ENCODE measurements around the gene STXBP6.

The STXBP6 gene

DNA sequence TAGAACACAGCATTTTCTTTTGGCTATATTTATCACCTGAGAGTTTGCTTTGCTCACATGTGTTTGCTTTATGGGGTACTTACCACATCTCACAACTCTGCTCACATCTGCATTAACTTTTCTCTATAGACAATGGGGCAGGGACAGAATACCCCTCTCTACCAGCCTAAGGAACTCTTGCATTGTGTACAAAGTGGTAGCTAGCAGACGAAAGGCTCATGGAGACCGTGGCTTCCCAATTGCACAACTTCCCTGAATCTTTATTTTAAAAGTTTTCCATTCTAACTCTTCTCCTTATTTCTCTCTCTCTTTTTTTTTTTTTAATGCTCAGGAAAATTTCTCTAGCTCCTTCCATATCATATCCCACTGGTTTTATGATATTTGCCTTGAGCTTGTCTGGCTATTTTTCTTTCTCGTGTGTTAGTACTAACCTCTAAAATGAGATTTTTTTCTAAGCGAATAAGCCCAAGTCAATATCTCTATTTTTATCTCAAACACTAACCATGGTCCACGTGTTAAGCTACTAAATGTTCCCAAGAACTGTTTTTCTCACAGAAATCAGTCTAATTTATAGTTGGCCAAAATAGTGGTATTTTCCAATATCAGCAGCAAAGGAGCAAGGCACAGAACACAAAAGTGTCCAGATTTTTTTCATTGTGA, 155.2 kb downstream of the STXBP6 start:
- H4K5ac ChIP-seq (ENCODE audit: low read length), result no peak overlapping the region
- no peak overlapping the region for H3K27ac ChIP-seq (ENCODE audit: low read depth, low read length)
- no peaks in the 10 kb centered on the region for H3K36me3 ChIP-seq (ENCODE audit: control insufficient read depth, insufficient read depth, low read length)
- H3K27me3 ChIP-seq (ENCODE audit: insufficient read depth, low read length, poor library complexity), result no peaks in the 10 kb centered on the region
- no peaks in the 10 kb centered on the region for H3K79me1 ChIP-seq (ENCODE audit: low read length)
- no peak overlapping the region for H2BK15ac ChIP-seq (replicated peaks; ENCODE audit: low read depth)
- H2BK5ac ChIP-seq (ENCODE audit: low read length), result no peak overlapping the region
- H3K56ac ChIP-seq (ENCODE audit: low read length), result no peak overlapping the region
- no peak overlapping the region for H3K4me2 ChIP-seq (ENCODE audit: low read length)
- no peak overlapping the region for H2BK120ac ChIP-seq (ENCODE audit: low read depth, low read length)
- no peak overlapping the region for H3K4ac ChIP-seq (ENCODE audit: low read depth, low read length)
- H2AK5ac ChIP-seq (ENCODE audit: low read length), result no peak overlapping the region
- H3K9ac ChIP-seq (ENCODE audit: low read length), result no peak overlapping the region
- no peak for DNase-seq
- H3K4me3 ChIP-seq (ENCODE audit: low read length), result no peak overlapping the region
- no peaks in the 10 kb centered on the region for H3K4me1 ChIP-seq (ENCODE audit: control insufficient read depth, low read depth, low read length)
- H4K8ac ChIP-seq (ENCODE audit: low read depth, low read length), result no peak overlapping the region
- H3K18ac ChIP-seq (ENCODE audit: low read length), result no peak overlapping the region
- no peak overlapping the region for H3K23ac ChIP-seq (ENCODE audit: low read length)
- no CpG with 5 or more reads among the region's 5 CpGs for WGBS (ENCODE audit: extremely low coverage, insufficient coverage, low lambda C conversion rate)
- H3K79me2 ChIP-seq (ENCODE audit: control insufficient read depth, insufficient read depth, low read length), result no peaks in the 10 kb centered on the region

DNA sequence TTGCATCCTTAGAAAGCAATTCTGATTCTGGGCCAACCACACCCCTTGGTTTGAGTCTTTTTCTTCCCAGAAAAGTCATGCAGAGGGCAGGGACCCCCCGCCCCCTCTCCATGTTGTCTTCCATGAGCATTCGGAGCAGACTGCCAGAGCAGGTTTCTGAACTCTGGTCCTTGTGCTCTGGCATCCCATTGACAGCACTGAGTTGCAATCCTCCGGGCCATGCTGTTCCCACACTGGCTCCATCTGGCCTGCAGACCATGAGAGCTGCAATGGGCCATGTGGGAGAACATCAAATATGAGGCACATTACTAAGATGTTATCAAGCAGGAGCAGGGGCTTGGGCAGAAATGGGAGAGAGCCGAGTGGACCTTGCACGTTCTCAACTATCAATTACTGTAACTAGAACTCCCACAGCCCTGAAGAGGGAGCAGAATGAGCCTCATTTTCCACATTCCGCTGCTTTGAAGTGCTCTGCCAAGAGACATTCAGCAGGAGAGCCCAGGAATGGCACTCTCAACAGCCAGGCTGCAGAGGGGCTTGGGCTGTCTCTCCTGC, 157.4 kb downstream of the STXBP6 start:
- no CpG with 5 or more reads among the region's 6 CpGs for WGBS (ENCODE audit: extremely low coverage, insufficient coverage, low lambda C conversion rate)
- H3K23ac ChIP-seq (ENCODE audit: low read length), result no peak overlapping the region
- no peaks in the 10 kb centered on the region for H3K36me3 ChIP-seq (ENCODE audit: control insufficient read depth, insufficient read depth, low read length)
- H3K79me2 ChIP-seq (ENCODE audit: control insufficient read depth, insufficient read depth, low read length), result no peaks in the 10 kb centered on the region
- H3K4me1 ChIP-seq (ENCODE audit: control insufficient read depth, low read depth, low read length), result no peaks in the 10 kb centered on the region
- H3K4me3 ChIP-seq (ENCODE audit: low read length), result no peak overlapping the region
- H3K9ac ChIP-seq (ENCODE audit: low read length), result no peak overlapping the region
- H3K27me3 ChIP-seq (ENCODE audit: insufficient read depth, low read length, poor library complexity), result no peaks in the 10 kb centered on the region
- no peak overlapping the region for H2BK5ac ChIP-seq (ENCODE audit: low read length)
- no peak overlapping the region for H3K18ac ChIP-seq (ENCODE audit: low read length)
- H2BK120ac ChIP-seq (ENCODE audit: low read depth, low read length), result no peak overlapping the region
- no peak overlapping the region for H4K5ac ChIP-seq (ENCODE audit: low read length)
- H3K79me1 ChIP-seq (ENCODE audit: low read length), result no peaks in the 10 kb centered on the region
- no peak for DNase-seq
- H2BK15ac ChIP-seq (replicated peaks; ENCODE audit: low read depth), result no peak overlapping the region
- H3K4me2 ChIP-seq (ENCODE audit: low read length), result no peak overlapping the region
- no peak overlapping the region for H3K56ac ChIP-seq (ENCODE audit: low read length)
- no peak overlapping the region for H2AK5ac ChIP-seq (ENCODE audit: low read length)
- no peak overlapping the region for H3K27ac ChIP-seq (ENCODE audit: low read depth, low read length)
- no peak overlapping the region for H4K8ac ChIP-seq (ENCODE audit: low read depth, low read length)
- no peak overlapping the region for H3K4ac ChIP-seq (ENCODE audit: low read depth, low read length)

DNA sequence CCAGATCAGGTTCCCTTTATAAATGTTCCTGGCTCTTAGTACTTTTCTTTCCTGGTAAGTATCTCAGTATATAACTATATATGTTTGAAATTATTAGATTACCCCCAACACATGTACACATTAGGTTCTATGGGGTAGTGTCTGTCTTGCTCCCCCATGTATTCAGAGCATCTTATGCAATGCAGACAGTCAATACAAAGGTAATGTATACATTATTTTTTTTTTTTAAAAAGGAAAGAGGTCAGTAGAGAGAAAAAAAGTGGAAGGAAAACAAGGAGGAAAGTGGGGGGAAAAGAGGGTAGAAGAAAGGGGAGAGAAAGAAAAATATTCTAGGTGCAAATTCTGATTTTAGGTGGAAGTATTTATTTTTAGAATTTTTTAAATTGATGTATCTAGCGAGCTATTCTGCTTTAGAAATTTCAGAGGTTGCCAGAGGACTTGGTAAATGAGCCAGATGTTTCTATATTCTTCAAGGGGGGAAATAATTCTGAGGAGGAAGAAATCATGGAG, 157.9 kb downstream of the STXBP6 start:
- DNase-seq, result no peak
- Histone ChIP-seq H3K4me2 (ENCODE audit: low read length) (no peak overlapping the region), H2BK15ac (replicated peaks; ENCODE audit: low read depth) (no peak overlapping the region), H2AK5ac (ENCODE audit: low read length) (no peak overlapping the region), H3K4ac (ENCODE audit: low read depth, low read length) (no peak overlapping the region), H3K18ac (ENCODE audit: low read length) (no peak overlapping the region), H3K9ac (ENCODE audit: low read length) (no peak overlapping the region), H3K4me1 (ENCODE audit: control insufficient read depth, low read depth, low read length) (no peaks in the 10 kb centered on the region), H2BK120ac (ENCODE audit: low read depth, low read length) (no peak overlapping the region), H3K79me2 (ENCODE audit: control insufficient read depth, insufficient read depth, low read length) (no peaks in the 10 kb centered on the region), H3K27ac (ENCODE audit: low read depth, low read length) (no peak overlapping the region), H3K23ac (ENCODE audit: low read length) (no peak overlapping the region), H3K4me3 (ENCODE audit: low read length) (no peak overlapping the region), H3K36me3 (ENCODE audit: control insufficient read depth, insufficient read depth, low read length) (no peaks in the 10 kb centered on the region), H4K5ac (ENCODE audit: low read length) (no peak overlapping the region), H3K27me3 (ENCODE audit: insufficient read depth, low read length, poor library complexity) (no peaks in the 10 kb centered on the region), H2BK5ac (ENCODE audit: low read length) (no peak overlapping the region), H3K56ac (ENCODE audit: low read length) (no peak overlapping the region), H4K8ac (ENCODE audit: low read depth, low read length) (no peak overlapping the region), H3K79me1 (ENCODE audit: low read length) (no peaks in the 10 kb centered on the region)
- WGBS (ENCODE audit: extremely low coverage, insufficient coverage, low lambda C conversion rate), result 100% methylated on average over 1 of the region's 1 CpG

DNA sequence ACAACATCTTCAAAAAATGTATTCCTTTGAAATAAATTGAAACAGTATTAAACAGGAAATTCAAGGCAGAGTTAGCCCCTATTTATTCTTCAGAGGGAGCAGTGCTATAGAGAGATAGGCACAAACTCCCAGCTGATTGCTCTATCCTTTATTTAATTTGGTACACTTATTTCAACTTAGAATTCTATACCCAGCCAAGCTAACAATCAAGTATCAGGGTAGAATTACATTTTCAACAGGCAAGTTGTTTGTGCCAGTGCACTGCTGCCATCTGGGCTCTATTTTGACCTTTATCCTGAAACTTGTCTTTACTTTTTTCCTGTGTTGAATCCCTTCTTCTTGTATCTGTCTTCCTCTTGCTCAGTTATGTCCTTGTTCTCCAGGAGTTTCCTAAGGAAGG, 159.2 kb downstream of the STXBP6 start:
- H2AK5ac ChIP-seq (ENCODE audit: low read length), result no peak overlapping the region
- no peak overlapping the region for H3K4me3 ChIP-seq (ENCODE audit: low read length)
- H3K56ac ChIP-seq (ENCODE audit: low read length), result no peak overlapping the region
- no peak overlapping the region for H3K18ac ChIP-seq (ENCODE audit: low read length)
- no peak overlapping the region for H4K5ac ChIP-seq (ENCODE audit: low read length)
- H3K27me3 ChIP-seq (ENCODE audit: insufficient read depth, low read length, poor library complexity), result no peaks in the 10 kb centered on the region
- H3K79me2 ChIP-seq (ENCODE audit: control insufficient read depth, insufficient read depth, low read length), result no peaks in the 10 kb centered on the region
- DNase-seq, result no peak
- no peak overlapping the region for H2BK5ac ChIP-seq (ENCODE audit: low read length)
- no peaks in the 10 kb centered on the region for H3K36me3 ChIP-seq (ENCODE audit: control insufficient read depth, insufficient read depth, low read length)
- no peaks in the 10 kb centered on the region for H3K4me1 ChIP-seq (ENCODE audit: control insufficient read depth, low read depth, low read length)
- H3K9ac ChIP-seq (ENCODE audit: low read length), result no peak overlapping the region
- H3K79me1 ChIP-seq (ENCODE audit: low read length), result no peaks in the 10 kb centered on the region
- H2BK120ac ChIP-seq (ENCODE audit: low read depth, low read length), result no peak overlapping the region
- no peak overlapping the region for H3K4ac ChIP-seq (ENCODE audit: low read depth, low read length)
- H3K4me2 ChIP-seq (ENCODE audit: low read length), result no peak overlapping the region
- no peak overlapping the region for H3K27ac ChIP-seq (ENCODE audit: low read depth, low read length)
- no peak overlapping the region for H4K8ac ChIP-seq (ENCODE audit: low read depth, low read length)
- no peak overlapping the region for H3K23ac ChIP-seq (ENCODE audit: low read length)
- H2BK15ac ChIP-seq (replicated peaks; ENCODE audit: low read depth), result no peak overlapping the region

DNA sequence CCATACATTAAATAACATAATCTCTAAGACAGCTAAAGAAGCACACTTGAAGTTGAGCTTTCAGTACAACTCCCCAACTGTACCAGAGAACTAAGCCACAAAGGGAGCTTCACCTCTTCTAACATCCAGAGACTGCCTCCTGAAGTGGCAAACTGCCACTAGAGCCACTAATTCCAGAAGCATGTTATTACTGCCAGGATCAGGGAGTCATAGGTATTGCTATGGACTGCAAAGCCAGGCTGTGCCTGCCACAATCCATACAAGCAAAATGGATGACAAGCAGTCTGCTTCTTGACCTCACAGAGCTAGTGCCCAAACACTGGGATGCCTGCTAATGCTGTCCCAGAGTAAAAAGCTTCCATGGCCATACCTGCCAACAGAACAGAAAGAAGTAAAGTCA, 160.1 kb downstream of the STXBP6 start:
- H3K27me3 ChIP-seq (ENCODE audit: insufficient read depth, low read length, poor library complexity), result no peaks in the 10 kb centered on the region
- no peak overlapping the region for H3K4me3 ChIP-seq (ENCODE audit: low read length)
- no peak overlapping the region for H3K9ac ChIP-seq (ENCODE audit: low read length)
- H3K4me2 ChIP-seq (ENCODE audit: low read length), result no peak overlapping the region
- H2AK5ac ChIP-seq (ENCODE audit: low read length), result no peak overlapping the region
- DNase-seq, result no peak
- no peak overlapping the region for H3K23ac ChIP-seq (ENCODE audit: low read length)
- H2BK5ac ChIP-seq (ENCODE audit: low read length), result no peak overlapping the region
- H3K79me2 ChIP-seq (ENCODE audit: control insufficient read depth, insufficient read depth, low read length), result no peaks in the 10 kb centered on the region
- H2BK120ac ChIP-seq (ENCODE audit: low read depth, low read length), result no peak overlapping the region
- no peak overlapping the region for H3K27ac ChIP-seq (ENCODE audit: low read depth, low read length)
- H3K79me1 ChIP-seq (ENCODE audit: low read length), result no peaks in the 10 kb centered on the region
- H4K8ac ChIP-seq (ENCODE audit: low read depth, low read length), result no peak overlapping the region
- H3K4me1 ChIP-seq (ENCODE audit: control insufficient read depth, low read depth, low read length), result no peaks in the 10 kb centered on the region
- H3K18ac ChIP-seq (ENCODE audit: low read length), result no peak overlapping the region
- H3K56ac ChIP-seq (ENCODE audit: low read length), result no peak overlapping the region
- no peak overlapping the region for H3K4ac ChIP-seq (ENCODE audit: low read depth, low read length)
- H3K36me3 ChIP-seq (ENCODE audit: control insufficient read depth, insufficient read depth, low read length), result no peaks in the 10 kb centered on the region
- H2BK15ac ChIP-seq (replicated peaks; ENCODE audit: low read depth), result no peak overlapping the region
- no peak overlapping the region for H4K5ac ChIP-seq (ENCODE audit: low read length)

DNA sequence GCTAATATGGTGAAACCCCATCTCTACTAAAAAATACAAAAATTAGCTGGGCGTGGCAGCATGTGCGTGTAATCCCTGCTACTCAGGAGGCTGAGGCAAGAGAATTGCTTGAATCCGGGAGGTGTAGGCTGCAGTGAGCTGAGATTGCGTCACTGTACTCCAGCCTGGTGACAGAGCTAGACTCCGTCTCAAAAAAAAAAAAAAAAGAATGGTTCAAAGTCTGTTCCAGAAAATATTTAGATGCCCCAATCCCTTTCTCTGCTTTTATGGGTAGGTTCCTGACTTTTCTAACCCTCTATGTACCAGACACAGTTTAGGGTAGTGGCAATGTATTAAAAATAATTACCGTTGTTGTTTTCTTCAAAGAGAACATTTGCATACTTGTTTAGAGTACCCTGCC, 161.4 kb downstream of the STXBP6 start:
- Histone ChIP-seq H4K5ac (ENCODE audit: low read length) (no peak overlapping the region), H3K79me1 (ENCODE audit: low read length) (no peaks in the 10 kb centered on the region), H3K23ac (ENCODE audit: low read length) (no peak overlapping the region), H3K4me1 (ENCODE audit: control insufficient read depth, low read depth, low read length) (no peaks in the 10 kb centered on the region), H3K79me2 (ENCODE audit: control insufficient read depth, insufficient read depth, low read length) (no peaks in the 10 kb centered on the region), H4K8ac (ENCODE audit: low read depth, low read length) (no peak overlapping the region), H3K4ac (ENCODE audit: low read depth, low read length) (no peak overlapping the region), H3K27me3 (ENCODE audit: insufficient read depth, low read length, poor library complexity) (no peaks in the 10 kb centered on the region), H2BK5ac (ENCODE audit: low read length) (no peak overlapping the region), H2BK120ac (ENCODE audit: low read depth, low read length) (no peak overlapping the region), H2AK5ac (ENCODE audit: low read length) (no peak overlapping the region), H3K9ac (ENCODE audit: low read length) (no peak overlapping the region), H3K4me3 (ENCODE audit: low read length) (no peak overlapping the region), H3K4me2 (ENCODE audit: low read length) (no peak overlapping the region), H3K27ac (ENCODE audit: low read depth, low read length) (no peak overlapping the region), H3K36me3 (ENCODE audit: control insufficient read depth, insufficient read depth, low read length) (no peaks in the 10 kb centered on the region), H3K18ac (ENCODE audit: low read length) (no peak overlapping the region), H3K56ac (ENCODE audit: low read length) (no peak overlapping the region), H2BK15ac (replicated peaks; ENCODE audit: low read depth) (no peak overlapping the region)
- no CpG with 5 or more reads among the region's 6 CpGs for WGBS (ENCODE audit: extremely low coverage, insufficient coverage, low lambda C conversion rate)
- DNase-seq, result no peak

Measured in mesendoderm (in vitro differentiated cells).